Naive thymus-derived CD8-positive, alpha-beta T cell (primary cell): ENCODE results near the gene DEF6. TPM values are rescaled to one million over a fixed set of nuclear protein-coding genes. Genes with fewer than 3 reads are reported as not detected.

Experiments used
- ATAC-seq, 2 donors: fragments of 150-1000 bp; cut with Tn5 transposase in 1 of 2; sonication (Bioruptor Pico), chemical (Tn5 transposase) in 1 of 2; 1 replicate in 1 of 2; 2 replicates in 1 of 2; pipeline ENCODE4 v1.10.0; 2021; ENCODE audit warnings: mild to moderate bottlenecking in 2 of 2, moderate library complexity in 2 of 2
- POLR2A ChIA-PET: fragments of 350-600 bp; sonication (Branson Sonifier 250); formaldehyde crosslinking; loops from one replicate; lab custom pipeline; 2021; ENCODE audit warnings: antibody characterized with exemption; lab: Charles Lee
- DNase-seq, 10 donors: peaks; one replicate each; pipeline versions ENCODE4 v3.0.0 to v3.0.0-alpha.2; 2020 to 2022
- H3K27ac Mint-ChIP-seq, 10 donors: one replicate each; pipeline ENCODE4 v1.8.0; 2020 to 2022; ENCODE audit warnings: mild to moderate bottlenecking in 10 of 10, mixed read lengths in 10 of 10, moderate library complexity in 4 of 10, inconsistent platforms in 1 of 10
- H3K27me3 Mint-ChIP-seq, 5 donors: one replicate each; pipeline ENCODE4 v1.8.0; 2021 to 2022; ENCODE audit warnings: mixed read lengths in 5 of 5
- H3K36me3 Mint-ChIP-seq, 3 donors: one replicate each; pipeline ENCODE4 v1.8.0; 2020 to 2022; ENCODE audit warnings: mixed read lengths in 3 of 3, mild to moderate bottlenecking in 2 of 3, inconsistent platforms in 1 of 3
- H3K4me1 Mint-ChIP-seq, 4 donors: one replicate each; pipeline ENCODE4 v1.8.0; 2021 to 2022; ENCODE audit warnings: mixed read lengths in 4 of 4
- H3K4me3 Mint-ChIP-seq, 10 donors: one replicate each; pipeline ENCODE4 v1.8.0; 2020 to 2022; ENCODE audit warnings: mild to moderate bottlenecking in 10 of 10, mixed read lengths in 10 of 10, moderate library complexity in 6 of 10, inconsistent platforms in 1 of 10
- H3K9me3 Mint-ChIP-seq, 9 donors: one replicate each; pipeline ENCODE4 v1.8.0; 2020 to 2022; ENCODE audit warnings: mixed read lengths in 9 of 9, mild to moderate bottlenecking in 3 of 9, inconsistent platforms in 1 of 9, moderate library complexity in 1 of 9
- polyA plus RNA-seq, 3 donors: library from polyadenylated mRNA; unstranded; fragments of 300-500 nt; fragmentation: Illumina TruSeq; gene quantifications; one replicate each; pipeline ENCODE4 v1.2.3, GENCODE V29; 2021
- total RNA-seq, 8 experiments: library from RNA in 2 of 8; stranded (reverse) in 2 of 8; gene quantifications; one replicate each; pipeline ENCODE4 v1.2.3 and lab custom pipeline; 2021 to 2026

DEF6 gene
- total and polyA plus RNA-seq, 5 experiments from 2014 or later = 93.7 to 268 (median 196) TPM

GRCh38 chr6:35368038-35368887 is 70.6 kb downstream of the DEF6 start:
- H3K9me3 Mint-ChIP-seq = no peaks in the 10 kb centered on the region

DNA sequence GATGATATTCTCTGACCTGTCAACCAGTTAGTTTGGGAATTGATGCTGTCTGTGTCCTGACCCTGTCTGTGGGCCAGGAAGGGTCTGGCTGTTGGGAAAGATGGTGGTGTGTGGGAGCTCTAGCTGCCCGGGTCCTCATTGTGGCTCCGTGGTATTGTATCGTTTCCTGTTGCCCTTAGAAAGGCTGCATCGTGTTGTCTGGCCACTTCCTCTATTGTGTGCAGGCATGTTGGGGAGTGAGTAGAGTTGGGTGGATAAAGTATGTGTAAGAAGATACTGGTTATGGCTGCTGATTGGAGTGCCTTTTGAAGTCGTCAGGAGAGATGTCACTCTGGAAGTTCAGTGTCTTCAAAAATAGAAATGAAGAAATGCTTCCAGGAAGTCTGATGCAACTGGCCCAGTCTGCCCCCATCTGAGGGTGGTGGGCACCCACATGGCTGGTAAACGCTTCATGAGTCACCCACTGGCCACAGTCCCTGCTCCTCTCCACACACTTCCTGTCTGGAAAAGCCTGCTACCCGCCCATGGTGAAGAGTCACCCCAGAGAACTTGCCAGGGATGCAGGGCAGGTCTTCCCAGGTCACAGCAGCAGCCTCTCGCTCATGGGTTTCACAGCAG is 72.6 kb downstream of the DEF6 start:
- H3K4me1 Mint-ChIP-seq = peaks cover 45 to 88% (median 78%) of the 10 kb centered on the region in 4 donors
- H3K36me3 Mint-ChIP-seq = peaks cover 0 to 17% (median 14%) of the 10 kb centered on the region in 3 donors
- POLR2A ChIA-PET = interaction anchor here (1.3 kb wide), 1 partner anchor 10 kb away, joined by 3 read pairs; no protein-coding TSS in a partner anchor

More at GRCh38 chr6:35368038-35368887, 70.6 kb downstream of the DEF6 start:
- Mint-ChIP-seq H3K4me1 (peaks cover 46 to 78% (median 75%) of the 10 kb centered on the region in 4 donors), H3K36me3 (peaks cover 0 to 19% (median 9%) of the 10 kb centered on the region in 3 donors), H3K27me3 (no peaks in the 10 kb centered on the region), H3K4me3 (peak overlapping the region; percentile 1 to 77 (median 47)), H3K27ac (peak overlapping the region; percentile 67 to 90 (median 82))
- peak; percentile 53 to 62 for ATAC-seq
- POLR2A ChIA-PET = interaction anchor here (0.8 to 1.6 kb wide), 4 partner anchors 9 to 26 kb away, joined by 3 to 7 read pairs (median 4); partner anchors contain the start of gene PPARD
- DNase-seq = peak in 2 of 10 donors; percentile 24 to 29

GRCh38 chr6:35370785-35371493 is 73.3 kb downstream of the DEF6 start:
- peak overlapping the region; percentile 12 to 83 (median 77) for H3K4me3 Mint-ChIP-seq
- H3K4me1 Mint-ChIP-seq = peaks cover 40 to 87% (median 74%) of the 10 kb centered on the region in 4 donors
- no peak for ATAC-seq
- peak overlapping the region; percentile 66 to 92 (median 90) for H3K27ac Mint-ChIP-seq
- POLR2A ChIA-PET = interaction anchor here (0.5 to 1.3 kb wide), 2 partner anchors 17 to 27 kb away, joined by 3 to 4 read pairs; no protein-coding TSS in a partner anchor
- peaks cover 0 to 14% (median 12%) of the 10 kb centered on the region in 3 donors for H3K36me3 Mint-ChIP-seq
- H3K27me3 Mint-ChIP-seq = no peaks in the 10 kb centered on the region
- H3K9me3 Mint-ChIP-seq = no peaks in the 10 kb centered on the region
- no peak for DNase-seq

More for the DNA sequence above, 72.6 kb downstream of the DEF6 start:
- peak in 1 of 10 donors; percentile 18 for DNase-seq
- peak; percentile 63 to 65 for ATAC-seq
- H3K9me3 Mint-ChIP-seq = no peaks in the 10 kb centered on the region
- peak overlapping the region; percentile 66 to 92 (median 89) for H3K27ac Mint-ChIP-seq
- no peaks in the 10 kb centered on the region for H3K27me3 Mint-ChIP-seq
- H3K4me3 Mint-ChIP-seq = peak overlapping the region; percentile 12 to 83 (median 78)

Other genes starting within 250 kb of the DEF6 start
- gene TCP11, start 156.5 kb upstream of the DEF6 start, total RNA-seq = not detected
- not detected for gene TCP11, start 156.5 kb upstream of the DEF6 start, polyA plus RNA-seq
- under 1 TPM in 1 of 2 experiments, not detected in 1; 0.05 TPM for gene SCUBE3, start 83.9 kb upstream of the DEF6 start, total RNA-seq
- under 1 TPM; 0.03 to 0.06 (median 0.05) TPM for gene SCUBE3, start 83.9 kb upstream of the DEF6 start, polyA plus RNA-seq
- 10 to 100 TPM; 94.7 to 96.8 TPM for gene ZNF76, start 38.1 kb upstream of the DEF6 start, total RNA-seq
- gene ZNF76, start 38.1 kb upstream of the DEF6 start, polyA plus RNA-seq = 10 to 100 TPM; 22.1 to 35.9 (median 30.7) TPM
- 10 to 100 TPM; 48.7 to 50.6 TPM for gene PPARD, start 44.7 kb downstream of the DEF6 start, total RNA-seq
- 10 to 100 TPM in 1 of 3 donors, 1 to 10 TPM in 2; 1.9 to 14.3 (median 5.5) TPM for gene PPARD, start 44.7 kb downstream of the DEF6 start, polyA plus RNA-seq
- gene FANCE, start 154.5 kb downstream of the DEF6 start, total RNA-seq = 1 to 10 TPM; 9.0 to 9.3 TPM
- gene FANCE, start 154.5 kb downstream of the DEF6 start, polyA plus RNA-seq = 1 to 10 TPM; 3.2 to 5.5 (median 3.3) TPM
- gene RPL10A, start 170.6 kb downstream of the DEF6 start, total RNA-seq = 1,000 to 10,000 TPM; 2,013 to 2,044 TPM
- 1,000 to 10,000 TPM; 1,376 to 1,445 (median 1,413) TPM for gene RPL10A, start 170.6 kb downstream of the DEF6 start, polyA plus RNA-seq
- under 1 TPM; 0.47 to 0.58 TPM for gene TEAD3, start 199.3 kb downstream of the DEF6 start, total RNA-seq
- gene TEAD3, start 199.3 kb downstream of the DEF6 start, polyA plus RNA-seq = under 1 TPM; 0.05 to 0.16 (median 0.15) TPM
- not detected for gene TULP1, start 215.1 kb downstream of the DEF6 start, total RNA-seq
- gene TULP1, start 215.1 kb downstream of the DEF6 start, polyA plus RNA-seq = not detected